ENCODE data around the gene PHLPP1. TPM values are rescaled to one million over a fixed set of nuclear protein-coding genes. Genes with fewer than 3 reads are reported as not detected.

The PHLPP1 gene
- total RNA-seq, 2 donors from 2014 or later = 12.1 to 13.7 TPM

DNA sequence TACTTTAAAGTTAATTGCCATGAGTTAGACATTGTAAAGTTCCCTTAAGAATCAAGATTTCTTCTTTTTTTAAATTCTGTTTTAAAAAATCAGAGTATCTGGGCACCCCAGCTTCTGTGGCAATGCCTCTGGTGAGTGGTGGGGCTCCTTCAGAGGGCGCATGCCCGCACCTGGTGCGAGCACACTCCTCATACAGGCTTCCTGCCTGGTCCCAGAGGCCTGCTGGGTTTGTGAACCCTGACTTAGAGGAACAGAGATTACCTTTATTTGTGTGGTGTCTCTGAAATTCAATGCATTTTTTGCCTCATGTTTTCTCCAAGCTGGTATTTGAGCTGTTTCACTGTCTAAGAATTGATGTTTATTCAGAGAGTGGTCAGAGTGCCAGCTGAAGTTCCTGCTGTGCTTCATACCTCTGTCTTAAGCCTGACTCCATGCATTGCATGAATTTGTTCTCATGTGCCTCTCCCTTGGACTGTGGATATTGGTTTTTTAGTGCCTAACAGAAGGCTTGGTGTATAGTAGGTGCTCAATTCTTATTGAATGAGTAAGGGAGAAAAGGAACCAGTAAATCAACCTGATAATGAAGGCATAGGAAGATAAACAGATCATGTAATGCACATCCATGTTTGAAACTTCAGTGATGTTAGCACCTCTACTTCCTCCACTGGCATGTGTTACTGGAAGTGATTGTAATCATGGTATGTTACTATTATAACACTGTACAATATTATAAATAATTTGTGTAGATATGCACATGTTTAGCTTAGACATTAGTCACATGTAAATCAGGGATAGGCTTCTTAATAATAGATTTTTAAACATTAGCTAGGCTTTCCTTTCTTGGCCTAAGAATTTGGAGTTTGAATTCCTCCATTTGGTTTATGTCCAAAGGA is 29.0 kb downstream of the PHLPP1 start:
- peaks cover 5% of the 10 kb centered on the region for H3K4me1 Mint-ChIP-seq
- no peak for ATAC-seq (replicated peaks)
- H3K36me3 Mint-ChIP-seq (ENCODE audit: low read depth) = no peaks in the 10 kb centered on the region

DNA sequence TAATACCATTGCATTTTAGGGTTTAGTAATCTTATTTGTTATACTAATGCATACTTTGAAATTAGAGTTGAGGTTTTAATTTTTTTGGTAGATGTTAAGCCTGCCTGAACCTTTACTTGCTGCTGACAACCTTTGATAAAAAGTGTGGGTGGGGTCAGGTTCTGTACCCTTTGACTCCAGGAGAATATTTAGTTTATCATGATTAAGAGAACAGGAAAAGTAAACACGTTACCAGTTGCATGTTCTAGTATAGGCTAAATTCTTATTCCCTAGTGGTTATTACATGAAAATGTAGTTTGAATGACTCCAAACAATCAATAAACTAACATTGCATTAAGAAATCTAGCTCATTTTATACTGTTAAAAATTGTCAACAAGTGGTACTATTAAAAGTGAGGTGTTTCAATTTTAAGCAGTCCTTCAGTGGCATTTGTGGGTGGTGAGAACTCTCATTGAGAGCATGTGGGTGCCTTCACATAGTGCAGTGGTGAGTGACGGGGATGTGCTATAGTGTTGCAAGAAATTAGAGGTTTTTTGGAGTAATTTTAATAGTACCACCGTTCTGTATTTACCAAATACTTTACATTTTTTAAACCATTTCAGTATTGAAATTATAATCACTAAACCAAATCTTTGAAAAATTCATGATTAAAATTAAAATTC is 29.9 kb downstream of the PHLPP1 start:
- Mint-ChIP-seq H3K9me3 (no peaks in the 10 kb centered on the region), H3K36me3 (ENCODE audit: low read depth) (no peaks in the 10 kb centered on the region), H3K4me3 (no peak overlapping the region), H3K4me1 (peaks cover 5% of the 10 kb centered on the region), H3K27ac (no peak overlapping the region), H3K27me3 (no peaks in the 10 kb centered on the region)
- ATAC-seq (replicated peaks) = no peak

More for the DNA sequence above, 29.0 kb downstream of the PHLPP1 start:
- Mint-ChIP-seq H3K27ac (no peak overlapping the region), H3K27me3 (no peaks in the 10 kb centered on the region), H3K9me3 (no peaks in the 10 kb centered on the region), H3K4me3 (no peak overlapping the region)

DNA sequence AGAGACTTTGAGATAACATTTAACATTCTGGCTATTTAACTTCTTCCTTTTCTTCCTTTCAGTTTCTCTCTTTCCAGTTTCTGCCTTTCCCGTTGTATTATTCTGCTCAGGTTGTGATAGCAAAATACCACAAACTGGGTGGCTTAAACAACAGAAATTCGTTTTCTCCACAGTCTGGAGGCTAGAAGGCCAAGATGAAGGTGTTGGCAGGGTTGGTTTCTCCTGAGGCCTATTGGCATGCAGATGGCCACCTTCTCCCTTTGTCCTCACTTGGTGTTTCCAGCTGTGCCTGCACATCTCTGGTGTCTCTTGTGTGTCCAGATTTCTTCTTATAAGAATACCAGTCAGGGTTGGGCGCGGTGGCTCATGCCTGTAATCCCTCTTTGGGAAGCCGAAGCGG is 34.0 kb downstream of the PHLPP1 start:
- no peaks in the 10 kb centered on the region for H3K27me3 Mint-ChIP-seq
- peaks cover 16% of the 10 kb centered on the region for H3K4me1 Mint-ChIP-seq
- H3K4me3 Mint-ChIP-seq = no peak overlapping the region
- no peaks in the 10 kb centered on the region for H3K9me3 Mint-ChIP-seq
- no peak for ATAC-seq (replicated peaks)
- H3K36me3 Mint-ChIP-seq (ENCODE audit: low read depth) = no peaks in the 10 kb centered on the region
- no peak overlapping the region for H3K27ac Mint-ChIP-seq

- no peaks in the 10 kb centered on the region for H3K27me3 Mint-ChIP-seq
- no peaks in the 10 kb centered on the region for H3K9me3 Mint-ChIP-seq
- no peak for ATAC-seq (replicated peaks)
- H3K4me3 Mint-ChIP-seq = no peak overlapping the region
- no peaks in the 10 kb centered on the region for H3K36me3 Mint-ChIP-seq (ENCODE audit: low read depth)
- no peak overlapping the region for H3K27ac Mint-ChIP-seq
- H3K4me1 Mint-ChIP-seq = peaks cover 16% of the 10 kb centered on the region
These were observed 36.0 kb downstream of the PHLPP1 start for GRCh38 chr18:62751341-62751821.

DNA sequence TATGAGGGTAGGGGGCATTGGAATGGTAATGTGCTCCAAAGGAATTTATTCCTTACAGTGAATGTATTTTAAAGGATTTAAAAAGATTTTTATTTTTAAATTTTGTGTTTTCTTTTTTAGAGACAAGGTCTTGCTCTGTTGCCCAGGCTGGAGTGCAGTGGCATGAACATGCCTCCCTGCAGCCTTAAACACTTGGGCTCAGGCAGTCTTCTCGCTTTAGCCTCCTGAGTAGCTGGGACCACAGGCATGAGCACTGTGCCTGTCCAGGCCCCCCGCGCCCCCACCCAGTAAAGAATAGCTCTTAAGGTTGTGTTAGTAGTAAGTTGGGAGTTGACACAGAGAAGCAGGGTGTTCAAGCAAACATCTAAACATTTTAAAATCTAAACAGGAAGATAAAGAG is 36.6 kb downstream of the PHLPP1 start:
- no peak for ATAC-seq (replicated peaks)
- no peaks in the 10 kb centered on the region for H3K36me3 Mint-ChIP-seq (ENCODE audit: low read depth)
- H3K9me3 Mint-ChIP-seq = no peaks in the 10 kb centered on the region
- H3K27me3 Mint-ChIP-seq = no peaks in the 10 kb centered on the region
- H3K4me3 Mint-ChIP-seq = no peak overlapping the region
- peak overlapping the region; percentile 4 for H3K27ac Mint-ChIP-seq
- H3K4me1 Mint-ChIP-seq = peaks cover 16% of the 10 kb centered on the region

- Mint-ChIP-seq H3K4me1 (peaks cover 16% of the 10 kb centered on the region), H3K27ac (no peak overlapping the region), H3K9me3 (no peaks in the 10 kb centered on the region), H3K36me3 (ENCODE audit: low read depth) (no peaks in the 10 kb centered on the region), H3K27me3 (no peaks in the 10 kb centered on the region), H3K4me3 (no peak overlapping the region)
- no peak for ATAC-seq (replicated peaks)
These were observed 38.7 kb downstream of the PHLPP1 start for GRCh38 chr18:62754026-62754425.

DNA sequence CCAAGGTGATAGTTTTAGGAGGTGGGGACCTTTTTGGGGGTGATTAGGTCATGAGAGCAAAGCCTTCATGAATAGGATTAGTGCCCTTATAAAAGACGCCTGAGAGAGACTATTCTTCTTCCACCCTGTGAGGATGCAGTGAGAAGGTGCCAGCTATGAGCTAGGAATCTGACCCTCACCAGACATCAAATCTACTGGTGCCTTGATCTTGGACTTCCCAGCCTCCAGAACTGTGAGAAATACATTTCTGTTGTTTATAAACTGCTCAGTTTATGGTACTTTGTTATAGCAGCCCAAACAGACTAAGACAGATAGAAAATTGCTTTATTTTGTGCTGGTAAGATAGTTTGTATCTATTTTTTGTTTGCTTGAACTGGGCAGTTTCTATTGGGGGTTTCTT is 40.1 kb downstream of the PHLPP1 start:
- Mint-ChIP-seq H3K27me3 (no peaks in the 10 kb centered on the region), H3K27ac (no peak overlapping the region), H3K4me3 (no peak overlapping the region), H3K9me3 (no peaks in the 10 kb centered on the region), H3K36me3 (ENCODE audit: low read depth) (no peaks in the 10 kb centered on the region), H3K4me1 (peaks cover 15% of the 10 kb centered on the region)
- ATAC-seq (replicated peaks) = no peak

- Mint-ChIP-seq H3K4me3 (no peak overlapping the region), H3K9me3 (no peaks in the 10 kb centered on the region), H3K27ac (no peak overlapping the region), H3K36me3 (ENCODE audit: low read depth) (no peaks in the 10 kb centered on the region), H3K27me3 (no peaks in the 10 kb centered on the region), H3K4me1 (peaks cover 11% of the 10 kb centered on the region)
- no peak for ATAC-seq (replicated peaks)
These were observed 40.6 kb downstream of the PHLPP1 start for GRCh38 chr18:62755946-62756345.

- no peak overlapping the region for H3K27ac Mint-ChIP-seq
- peaks cover 2% of the 10 kb centered on the region for H3K4me1 Mint-ChIP-seq
- no peaks in the 10 kb centered on the region for H3K9me3 Mint-ChIP-seq
- H3K27me3 Mint-ChIP-seq = no peaks in the 10 kb centered on the region
- no peak for ATAC-seq (replicated peaks)
- no peaks in the 10 kb centered on the region for H3K36me3 Mint-ChIP-seq (ENCODE audit: low read depth)
- H3K4me3 Mint-ChIP-seq = no peak overlapping the region
These were observed 42.2 kb downstream of the PHLPP1 start for GRCh38 chr18:62757399-62758010.

DNA sequence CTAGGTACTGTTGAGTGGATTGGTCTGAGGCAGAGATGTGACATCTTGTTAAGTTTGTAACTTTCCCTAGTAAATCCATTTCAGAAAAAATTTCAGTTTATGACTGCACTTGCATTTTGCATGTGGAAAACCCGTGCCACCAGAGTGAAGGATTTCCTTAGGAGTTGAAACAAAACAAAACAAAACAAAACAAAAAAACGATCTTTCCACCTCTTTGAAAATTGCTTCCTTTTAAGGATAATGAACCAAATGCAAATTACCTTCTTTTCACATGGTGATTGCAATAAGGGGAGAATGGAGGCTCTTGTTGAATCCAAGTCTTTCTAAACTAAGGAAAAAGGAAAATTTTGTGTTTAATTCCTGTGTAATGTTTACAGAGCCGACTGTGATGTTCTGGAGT is 43.2 kb downstream of the PHLPP1 start:
- Mint-ChIP-seq H3K27me3 (no peaks in the 10 kb centered on the region), H3K4me1 (no peaks in the 10 kb centered on the region), H3K27ac (no peak overlapping the region), H3K9me3 (no peaks in the 10 kb centered on the region), H3K4me3 (no peak overlapping the region), H3K36me3 (ENCODE audit: low read depth) (no peaks in the 10 kb centered on the region)
- ATAC-seq (replicated peaks) = no peak

DNA sequence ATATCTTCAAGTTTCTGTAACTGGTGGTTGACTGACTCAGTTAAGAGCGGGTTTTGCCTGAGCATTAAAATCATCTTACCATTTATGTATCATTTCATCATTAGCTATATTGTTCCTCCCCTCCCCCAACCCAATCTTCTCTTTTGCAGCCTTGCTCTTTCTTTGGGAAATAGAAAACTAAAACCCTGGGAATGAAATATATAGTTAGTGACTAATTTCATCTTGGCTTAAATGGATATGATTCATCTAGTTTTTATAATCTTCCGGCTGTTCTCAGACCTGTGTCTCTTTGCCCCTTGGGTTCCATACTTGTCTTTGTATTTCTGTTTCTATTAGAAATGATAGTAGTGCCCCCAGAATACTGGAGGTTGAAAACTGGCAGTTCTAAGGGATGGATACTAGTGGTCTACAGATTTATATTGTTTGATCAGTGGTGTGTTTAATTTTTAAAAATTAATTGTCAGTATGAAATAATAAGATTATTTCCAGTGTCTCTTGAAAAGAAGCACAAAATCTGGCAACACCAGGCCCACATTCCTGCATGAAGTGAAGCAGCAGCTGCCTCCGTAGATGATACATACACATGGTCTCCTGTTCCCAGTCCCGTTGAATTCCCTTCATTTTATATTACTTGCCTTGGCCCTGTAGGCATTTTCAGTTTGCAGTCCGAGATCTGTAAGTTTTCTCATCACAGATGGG is 44.5 kb downstream of the PHLPP1 start:
- no peaks in the 10 kb centered on the region for H3K36me3 Mint-ChIP-seq (ENCODE audit: low read depth)
- no peaks in the 10 kb centered on the region for H3K9me3 Mint-ChIP-seq
- H3K4me3 Mint-ChIP-seq = no peak overlapping the region
- no peaks in the 10 kb centered on the region for H3K27me3 Mint-ChIP-seq
- no peaks in the 10 kb centered on the region for H3K4me1 Mint-ChIP-seq
- ATAC-seq (replicated peaks) = no peak
- H3K27ac Mint-ChIP-seq = no peak overlapping the region

- Mint-ChIP-seq H3K4me3 (no peak overlapping the region), H3K9me3 (no peaks in the 10 kb centered on the region), H3K4me1 (no peaks in the 10 kb centered on the region), H3K36me3 (ENCODE audit: low read depth) (no peaks in the 10 kb centered on the region), H3K27me3 (no peaks in the 10 kb centered on the region), H3K27ac (no peak overlapping the region)
- ATAC-seq (replicated peaks) = no peak
These were observed 45.0 kb downstream of the PHLPP1 start for GRCh38 chr18:62760403-62760734.

GRCh38 chr18:62763101-62763521 is 47.8 kb downstream of the PHLPP1 start:
- Mint-ChIP-seq H3K4me3 (no peak overlapping the region), H3K36me3 (ENCODE audit: low read depth) (no peaks in the 10 kb centered on the region), H3K27ac (no peak overlapping the region), H3K27me3 (no peaks in the 10 kb centered on the region), H3K9me3 (no peaks in the 10 kb centered on the region), H3K4me1 (peaks cover 7% of the 10 kb centered on the region)
- no peak for ATAC-seq (replicated peaks)

DNA sequence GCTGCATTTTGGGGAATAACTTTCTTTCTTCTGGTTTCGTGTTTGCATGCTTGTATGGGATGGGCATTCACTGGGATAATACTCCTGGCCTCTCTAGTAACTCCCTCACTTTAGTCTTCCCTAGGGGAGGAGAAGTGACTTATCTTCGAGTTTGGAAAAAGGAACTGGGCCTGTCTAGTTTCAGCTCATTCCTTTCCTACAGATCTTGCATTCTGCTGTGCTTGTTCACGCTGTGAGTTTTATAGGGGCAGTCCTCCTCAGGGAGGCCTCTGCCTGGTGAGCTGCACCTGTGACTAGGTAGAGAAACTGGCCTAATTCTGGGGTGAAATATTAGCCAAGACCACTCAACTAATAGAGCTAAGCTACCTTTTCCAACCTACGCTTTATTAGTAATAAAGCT is 50.9 kb downstream of the PHLPP1 start:
- H3K9me3 Mint-ChIP-seq = no peaks in the 10 kb centered on the region

More for the DNA sequence above, 50.9 kb downstream of the PHLPP1 start:
- no peak for ATAC-seq (replicated peaks)
- Mint-ChIP-seq H3K4me1 (peaks cover 7% of the 10 kb centered on the region), H3K27me3 (no peaks in the 10 kb centered on the region), H3K27ac (no peak overlapping the region), H3K4me3 (no peak overlapping the region), H3K36me3 (ENCODE audit: low read depth) (no peaks in the 10 kb centered on the region)

All from activated T-helper 17 cell treated with anti-CD3 and anti-CD28 coated beads, Interleukin-2, amount 50 U/mL, for 72 hours (primary cell).